A549 (cell line): ENCODE data around the gene TMEM38A. TPM values are rescaled to one million over a fixed set of nuclear protein-coding genes. Genes with fewer than 3 reads are reported as not detected.

ENCODE experiments used
- ATAC-seq, 2 experiments: fragments of 200-7000 bp in 1 of 2; fragments of >200 bp in 1 of 2; cut with Nextera tagmentation in 1 of 2; cut with Tn5 transposase in 1 of 2; 3 replicates each; pipeline versions ENCODE4 v1.8.0 to v1.9.1; 2018 to 2020; ENCODE audit warnings: mild to moderate bottlenecking in 1 of 2, moderate library complexity in 1 of 2
- CTCF ChIA-PET: fragments of 300-600 bp; sonication (Branson Sonifier 250); formaldehyde crosslinking; extraction: SDS; loops from one replicate; lab custom pipeline; 2021; ENCODE audit warnings: antibody characterized with exemption, inconsistent platforms; lab: Yijun Ruan, JAX
- POLR2A ChIA-PET: fragments of 350-600 bp; formaldehyde crosslinking; extraction: SDS; loops from one replicate; lab custom pipeline; 2021; ENCODE audit warnings: antibody characterized with exemption, inconsistent platforms; lab: Yijun Ruan, JAX
- DNase-seq, 2 experiments: peaks; one replicate each; pipeline versions ENCODE4 v3.0.0 to v3.0.0-alpha.2; 2011 to 2016; ENCODE audit warnings: low read depth in 1 of 2, low spot score in 1 of 2
- FAIRE-seq: peaks from 2 replicates; lab custom pipeline; 2011; peaks lifted over from hg19 to GRCh38; lab: Jason Lieb, UNC
- H3K27ac ChIP-seq, 2 experiments: fragments of >200 bp; sonication (Bioruptor Twin); formaldehyde crosslinking; 3 replicates each; pipeline ENCODE4 v1.5.1; 2016 to 2017
- H3K4me1 ChIP-seq: fragments of >200 bp; sonication (Bioruptor Twin); formaldehyde crosslinking; 3 replicates; pipeline ENCODE4 v1.6.1; 2016
- H3K4me2 ChIP-seq: fragments of >200 bp; sonication (Bioruptor Twin); formaldehyde crosslinking; 3 replicates; pipeline ENCODE4 v1.6.1; 2016
- H3K4me3 ChIP-seq: fragments of >200 bp; sonication (Bioruptor Twin); formaldehyde crosslinking; 3 replicates; pipeline ENCODE4 v1.5.1; 2016
- H3K9me3 ChIP-seq: fragments of >200 bp; sonication (Bioruptor Twin); formaldehyde crosslinking; 3 replicates; pipeline ENCODE4 v1.6.1; 2016
- ATOH8 ChIP-seq: fragments of 250-450 bp; sonication (Bioruptor Pico); IDR thresholded peaks from 2 replicates; pipeline ENCODE4 v1.5.0; 2020; ENCODE audit warnings: low read depth, mild to moderate bottlenecking, moderate library complexity
- BHLHE40 ChIP-seq: IDR thresholded peaks from 2 replicates; pipeline ENCODE4 v1.6.1; 2012; ENCODE audit warnings: low read depth, low read length, inconsistent platforms
- CEBPB ChIP-seq, 2 experiments: fragments of >200 bp in 1 of 2; sonication (Bioruptor Twin) in 1 of 2; formaldehyde crosslinking in 1 of 2; IDR thresholded peaks; 2 replicates each; pipeline ENCODE4 v1.6.1; 2012 to 2016
- CHD2 ChIP-seq: fragments of 150-350 bp; IDR thresholded peaks from 2 replicates; pipeline ENCODE4 v1.6.1; 2014; ENCODE audit warnings: low read length; ENCODE audit not compliant: partially characterized antibody
- CTCF ChIP-seq: fragments of >200 bp; sonication (Bioruptor Twin); formaldehyde crosslinking; IDR thresholded peaks from 3 replicates; pipeline ENCODE4 v1.5.1; 2016
- ELK1 ChIP-seq: fragments of 150-350 bp; IDR thresholded peaks from 2 replicates; pipeline ENCODE4 v1.6.1; 2014; ENCODE audit warnings: low read depth, mild to moderate bottlenecking, low read length
- ESRRA ChIP-seq: fragments of 150-350 bp; IDR thresholded peaks from 2 replicates; pipeline ENCODE4 v1.6.1; 2014; ENCODE audit warnings: mild to moderate bottlenecking, low read length, borderline replicate concordance
- GATA3 ChIP-seq: IDR thresholded peaks from 2 replicates; pipeline ENCODE4 v1.6.1; 2012; ENCODE audit warnings: borderline replicate concordance
- HES2 ChIP-seq: fragments of >200 bp; sonication (Bioruptor Twin); formaldehyde crosslinking; IDR thresholded peaks from 2 replicates; pipeline ENCODE4 v1.6.1; 2016
- HOXA7 ChIP-seq: fragments of 250-450 bp; sonication (Bioruptor Pico); IDR thresholded peaks from 2 replicates; pipeline ENCODE4 v1.5.0; 2020; ENCODE audit warnings: mild to moderate bottlenecking, moderate library complexity
- JUNB ChIP-seq: fragments of >200 bp; sonication (Bioruptor Twin); formaldehyde crosslinking; IDR thresholded peaks from 2 replicates; pipeline ENCODE4 v1.6.1; 2016
- MAX ChIP-seq: IDR thresholded peaks from 2 replicates; pipeline ENCODE4 v1.6.1; 2012
- MAZ ChIP-seq: fragments of 150-350 bp; IDR thresholded peaks from 2 replicates; pipeline ENCODE4 v1.6.1; 2014; ENCODE audit warnings: antibody characterized with exemption, low read depth, low read length, borderline replicate concordance
- NPAS2 ChIP-seq: fragments of 250-450 bp; sonication (Bioruptor Pico); IDR thresholded peaks from 2 replicates; pipeline ENCODE4 v1.8.0; 2022; ENCODE audit warnings: mild to moderate bottlenecking, moderate library complexity, borderline replicate concordance
- PBX3 ChIP-seq: IDR thresholded peaks from 2 replicates; pipeline ENCODE4 v1.6.1; 2012
- POLR2AphosphoS2 ChIP-seq: conservative IDR thresholded peaks from 2 replicates; pipeline ENCODE4 v1.6.1; 2012; ENCODE audit warnings: low read length, improper control_type of control experiment, inconsistent platforms
- RARB ChIP-seq: fragments of 250-450 bp; sonication (Bioruptor Pico); IDR thresholded peaks from 2 replicates; pipeline ENCODE4 v1.8.0; 2021; ENCODE audit warnings: mild to moderate bottlenecking, moderate library complexity
- RCOR1 ChIP-seq: fragments of 150-350 bp; IDR thresholded peaks from 2 replicates; pipeline ENCODE4 v1.6.1; 2014; ENCODE audit warnings: antibody characterized with exemption, low read length, low read depth
- REST ChIP-seq: fragments of 200-600 bp; sonication (generic); IDR thresholded peaks from 2 replicates; pipeline ENCODE4 v1.6.1; 2016; ENCODE audit warnings: antibody characterized with exemption, mild to moderate bottlenecking, moderate library complexity
- ZC3H11A ChIP-seq: fragments of 450-650 bp; IDR thresholded peaks from 2 replicates; pipeline ENCODE4 v1.6.1; 2014; ENCODE audit warnings: antibody characterized with exemption, mild to moderate bottlenecking
- ZNF302 ChIP-seq: fragments of 250-450 bp; sonication (Bioruptor Pico); IDR thresholded peaks from 2 replicates; pipeline ENCODE4 v1.9.0; 2021; ENCODE audit warnings: inconsistent platforms, mild to moderate bottlenecking, moderate library complexity
- WGBS: methylation state at CpG from one replicate; pipeline ENCODE4 v1.1.6; 2017; ENCODE audit errors: missing lambda C conversion rate; 5-methylcytosine and 5-hydroxymethylcytosine counted together
- polyA plus RNA-seq, 4 experiments: library from polyadenylated mRNA; depleted of rRNA in 3 of 4; stranded (reverse); fragments of >200 nt; fragmentation: RNase III in 1 of 4; extraction: RNeasy Plus Mini Kit Qiagen cat#74134 plus additional on column Dnase treatment in 1 of 4; gene quantifications; 2 replicates in 3 of 4; 3 replicates in 1 of 4; pipeline ENCODE4 v1.2.3, GENCODE V29; 2011 to 2017

The TMEM38A gene
- polyA plus RNA-seq, 2 of the 4 experiments (the other 2 are of a cell fraction) = 1.2 to 1.5 TPM

GRCh38 chr19:16678498-16678897 lies 17.6 kb downstream of the TMEM38A start:
- no peak overlapping the region for H3K27ac ChIP-seq
- TF ChIP-seq MAX = no peak
- TF ChIP-seq HOXA7 (CRISPR knock-in tag) = no peak
- TF ChIP-seq ESRRA = no peak
- TF ChIP-seq MAZ = no peak
- TF ChIP-seq HES2 = no peak
- TF ChIP-seq CTCF = no peak
- no peak for TF ChIP-seq CEBPB (IDR thresholded peaks at IDR 0.05)
- TF ChIP-seq NPAS2 (CRISPR knock-in tag) = no peak
- TF ChIP-seq PBX3 = no peak
- TF ChIP-seq ZC3H11A = no peak
- TF ChIP-seq JUNB = no peak
- no peak for TF ChIP-seq BHLHE40
- TF ChIP-seq POLR2AphosphoS2 = no peak
- no peak for TF ChIP-seq REST
- no peak for TF ChIP-seq ATOH8 (CRISPR knock-in tag)
- TF ChIP-seq ZNF302 (CRISPR knock-in tag) = no peak
- H3K4me1 ChIP-seq = 0 out of 3 replicates have a peak, but pooled peaks cover 5% of the 10 kb centered on the region
- no peak overlapping the region for H3K4me2 ChIP-seq
- no peak for ATAC-seq
- FAIRE-seq = no peak
- H3K9me3 ChIP-seq = no peaks in the 10 kb centered on the region; the same call in 2 of the 3 replicates
- WGBS = 69% methylated on average over 9 of the region's 9 CpGs
- H3K4me3 ChIP-seq = no peak overlapping the region
- ChIA-PET POLR2A (interaction anchor here (0.6 kb wide), 1 partner anchor 26 kb away, joined by 3 read pairs; no protein-coding TSS in a partner anchor), CTCF (no interaction called here)
- DNase-seq = no peak

GRCh38 chr19:16679811-16680210 lies 18.9 kb downstream of the TMEM38A start:
- FAIRE-seq (no peak), ATAC-seq (no peak), DNase-seq (no peak)
- no peak overlapping the region for H3K4me3 ChIP-seq
- H3K9me3 ChIP-seq = no peaks in the 10 kb centered on the region; the same call in 2 of the 3 replicates
- POLR2A ChIA-PET = no interaction called here
- peaks cover 7% of the 10 kb centered on the region; the same call in 1 of the 3 replicates for H3K4me1 ChIP-seq
- TF ChIP-seq ELK1 = no peak
- no peak for TF ChIP-seq GATA3
- TF ChIP-seq NPAS2 (CRISPR knock-in tag) = no peak
- TF ChIP-seq CHD2 = no peak
- TF ChIP-seq RARB (CRISPR knock-in tag) = no peak
- no peak for TF ChIP-seq RCOR1
- TF ChIP-seq CEBPB (IDR thresholded peaks at IDR 0.05) = no peak
- WGBS = 91% methylated on average over 9 of the region's 11 CpGs
- CTCF ChIA-PET = no interaction called here
- H3K4me2 ChIP-seq = no peak overlapping the region
- no peak overlapping the region for H3K27ac ChIP-seq
